HepG2 (cell line): Measurements from ENCODE around the gene ARHGAP35. TPM values are rescaled to one million over a fixed set of nuclear protein-coding genes. Genes with fewer than 3 reads are reported as not detected.
A peak's percentile ranks its signal among the peaks of the same experiment; 100 is the strongest.

Experiments
- ARID3A ChIP-seq: IDR thresholded peaks from 2 replicates; pipeline ENCODE4 v1.6.1; 2012; ENCODE audit warnings: low read depth, low read length, improper control_type of control experiment
- CHD2 ChIP-seq: IDR thresholded peaks from 2 replicates; pipeline ENCODE4 v1.6.1; 2011; ENCODE audit warnings: low read depth, low read length, improper control_type of control experiment
- KLF12 ChIP-seq: sonication (generic); formaldehyde crosslinking; IDR thresholded peaks from 2 replicates; pipeline ENCODE4 v1.4.0; 2020; ENCODE audit warnings: missing genetic modification reagents, borderline replicate concordance
- NFE2L2 ChIP-seq: fragments of 150-350 bp; IDR thresholded peaks from 2 replicates; pipeline ENCODE4 v1.6.1; 2014; ENCODE audit warnings: low read length
- NFYC ChIP-seq: IDR thresholded peaks from 2 replicates; pipeline ENCODE4 v1.6.1; 2016; ENCODE audit warnings: missing genetic modification reagents, missing compliant biosample characterization
- ZBTB43 ChIP-seq: sonication (generic); formaldehyde crosslinking; conservative IDR thresholded peaks from 2 replicates; pipeline ENCODE4 v1.4.0; 2020; ENCODE audit warnings: missing genetic modification reagents
- ZFY ChIP-seq: sonication (generic); formaldehyde crosslinking; IDR thresholded peaks from 2 replicates; pipeline ENCODE4 v1.4.0; 2020; ENCODE audit warnings: missing genetic modification reagents
- ZMAT5 ChIP-seq: sonication (generic); formaldehyde crosslinking; IDR thresholded peaks from 2 replicates; pipeline ENCODE4 v1.5.0; 2020; ENCODE audit warnings: mild to moderate bottlenecking, low read depth, missing genetic modification reagents, borderline replicate concordance
- ZNF101 ChIP-seq: sonication (generic); formaldehyde crosslinking; IDR thresholded peaks from 2 replicates; pipeline ENCODE4 v1.4.0; 2020; ENCODE audit warnings: mild to moderate bottlenecking, low read depth, missing genetic modification reagents, borderline replicate concordance
- ZNF407 ChIP-seq: sonication (generic); formaldehyde crosslinking; IDR thresholded peaks from one replicate; pipeline ENCODE4 v1.5.1; 2020; ENCODE audit warnings: mild to moderate bottlenecking, missing genetic modification reagents; ENCODE audit errors: not compliant biosample characterization
- ZNF510 ChIP-seq: sonication (generic); formaldehyde crosslinking; IDR thresholded peaks from 2 replicates; pipeline ENCODE4 v1.4.0; 2020; ENCODE audit warnings: low read depth, mild to moderate bottlenecking, missing genetic modification reagents
- ZNF615 ChIP-seq: sonication (generic); formaldehyde crosslinking; IDR thresholded peaks from 2 replicates; pipeline ENCODE4 v1.5.0; 2020; ENCODE audit warnings: mild to moderate bottlenecking, missing genetic modification reagents, borderline replicate concordance
- ZNF629 ChIP-seq: sonication (generic); formaldehyde crosslinking; conservative IDR thresholded peaks from 2 replicates; pipeline ENCODE4 v1.5.0; 2020; ENCODE audit warnings: missing genetic modification reagents
- ZNF709 ChIP-seq: sonication (generic); formaldehyde crosslinking; IDR thresholded peaks from 2 replicates; pipeline ENCODE4 v1.5.0; 2020; ENCODE audit warnings: mild to moderate bottlenecking, missing genetic modification reagents
- ZNF839 ChIP-seq: sonication (generic); formaldehyde crosslinking; IDR thresholded peaks from 2 replicates; pipeline ENCODE4 v1.4.0; 2020; ENCODE audit warnings: missing genetic modification reagents, mild to moderate bottlenecking, borderline replicate concordance
- polyA plus RNA-seq, 8 experiments: library from polyadenylated mRNA; depleted of rRNA in 3 of 8; stranded (reverse) in 7 of 8; unstranded in 1 of 8; fragments of >200 nt; fragmentation: Illumina TruSeq in 4 of 8; extraction: Trizol in 4 of 8; gene quantifications; 2 replicates each; pipeline versions ENCODE4 v1.2.1 to v1.2.3, GENCODE V29; 2011 to 2016; ENCODE audit warnings: low read depth in 4 of 8, missing spikeins in 1 of 8, mixed read lengths in 1 of 8; ENCODE audit not compliant: insufficient read depth in 1 of 8
- total RNA-seq, 5 experiments: library from RNA; depleted of rRNA; stranded (reverse); fragments of >200 nt; fragmentation: Illumina TruSeq; extraction: Trizol; gene quantifications; 2 replicates each; pipeline ENCODE4 v1.2.3, GENCODE V29; 2016; ENCODE audit warnings: low read depth in 1 of 5

Gene ARHGAP35
- total and polyA plus RNA-seq, 2 of the 13 experiments (the other 11 are each of a cell fraction or from before 2014, with no cell fraction given), result 30.1 to 30.2 TPM

GRCh38 chr19:46850228-46851203, 10.3 kb upstream of the ARHGAP35 start, which contains the start of gene AP2S1 (continued):
- TF ChIP-seq ZNF407 (CRISPR knock-in tag), result no peak
- TF ChIP-seq ZNF709, result no peak
- no peak for TF ChIP-seq NFE2L2
- 0 out of 2 replicates have a peak, but pooled peaks have one; percentile 8 for TF ChIP-seq ZNF839 (CRISPR knock-in tag)
- TF ChIP-seq ZBTB43 (CRISPR knock-in tag), result 0 out of 2 replicates have a peak, but pooled peaks have one; percentile 28
- no peak for TF ChIP-seq ZNF101 (CRISPR knock-in tag)
- peak; percentile 83; the same call in 1 of the 2 replicates for TF ChIP-seq CHD2
- 0 out of 2 replicates have a peak, but pooled peaks have one; percentile 16 for TF ChIP-seq ARID3A
- TF ChIP-seq NFYC (CRISPR knock-in tag), result peak; percentile 51; the same call in 1 of the 2 replicates
- TF ChIP-seq ZNF510, result peak; percentile 63; the same call in 1 of the 2 replicates
- peak; percentile 91 for TF ChIP-seq ZFY (CRISPR knock-in tag)
- TF ChIP-seq ZMAT5 (CRISPR knock-in tag), result no peak
- no peak for TF ChIP-seq ZNF615 (CRISPR knock-in tag)
- TF ChIP-seq ZNF629, result 0 out of 2 replicates have a peak, but pooled peaks have one; percentile 24
- TF ChIP-seq KLF12 (CRISPR knock-in tag), result no peak; the same call in 1 of the 2 replicates
